ENCODE data around the gene SARNP.

SARNP gene

DNA sequence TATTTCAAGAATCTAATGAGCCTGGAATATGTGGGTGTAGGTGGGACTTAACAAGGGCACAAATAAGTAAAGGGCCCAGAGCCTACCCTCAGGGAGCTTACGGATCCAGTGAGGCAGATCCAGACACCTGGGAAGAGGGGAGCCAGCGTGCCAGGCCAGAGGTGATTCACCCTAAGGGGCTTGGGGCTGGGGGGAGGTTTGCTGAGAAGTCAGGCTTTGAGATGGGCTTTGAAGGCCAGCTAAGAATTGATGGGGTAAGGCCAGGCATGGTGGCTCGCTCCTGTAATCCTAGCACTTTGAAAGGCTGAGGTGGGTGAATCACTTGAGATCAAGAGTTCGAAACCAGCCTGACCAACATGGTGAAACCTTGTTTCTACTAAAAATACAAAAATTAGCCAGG, 25.9 kb upstream of the SARNP start:
- no peak overlapping the region for H3K9ac ChIP-seq (ENCODE audit: low read length)
- no peaks in the 10 kb centered on the region for H3F3A ChIP-seq (ENCODE audit: insufficient read depth, low read length)
- no peaks in the 10 kb centered on the region for H3K4me1 ChIP-seq (ENCODE audit: insufficient read depth, low read length, severe bottlenecking)
- no peak overlapping the region for H3K4me3 ChIP-seq (ENCODE audit: low read depth, low read length, poor library complexity, severe bottlenecking)
- no peak overlapping the region for H3K4me2 ChIP-seq (ENCODE audit: low read length)
- H3K36me3 ChIP-seq (ENCODE audit: insufficient read depth, low read length), result no peaks in the 10 kb centered on the region; the same call in 1 of the 2 replicates
- H3K79me2 ChIP-seq (ENCODE audit: insufficient read depth, low read length), result no peaks in the 10 kb centered on the region
- H2AFZ ChIP-seq (ENCODE audit: low read length), result no peak overlapping the region
- H3K27ac ChIP-seq (ENCODE audit: low read depth, low read length, poor library complexity, severe bottlenecking), result no peak overlapping the region
- H3K9me2 ChIP-seq (ENCODE audit: low read depth, low read length), result no peaks in the 10 kb centered on the region
- H3K9me3 ChIP-seq (ENCODE audit: low read length), result no peaks in the 10 kb centered on the region
- 0 out of 2 replicates have a peak, but pooled peaks cover 3% of the 10 kb centered on the region for H3K27me3 ChIP-seq (ENCODE audit: insufficient read depth, low read length)
- no peak for TF ChIP-seq EZH2 (IDR thresholded peaks at IDR 0.05; ENCODE audit: borderline replicate concordance, low read length)
- TF ChIP-seq, protein P1, sequence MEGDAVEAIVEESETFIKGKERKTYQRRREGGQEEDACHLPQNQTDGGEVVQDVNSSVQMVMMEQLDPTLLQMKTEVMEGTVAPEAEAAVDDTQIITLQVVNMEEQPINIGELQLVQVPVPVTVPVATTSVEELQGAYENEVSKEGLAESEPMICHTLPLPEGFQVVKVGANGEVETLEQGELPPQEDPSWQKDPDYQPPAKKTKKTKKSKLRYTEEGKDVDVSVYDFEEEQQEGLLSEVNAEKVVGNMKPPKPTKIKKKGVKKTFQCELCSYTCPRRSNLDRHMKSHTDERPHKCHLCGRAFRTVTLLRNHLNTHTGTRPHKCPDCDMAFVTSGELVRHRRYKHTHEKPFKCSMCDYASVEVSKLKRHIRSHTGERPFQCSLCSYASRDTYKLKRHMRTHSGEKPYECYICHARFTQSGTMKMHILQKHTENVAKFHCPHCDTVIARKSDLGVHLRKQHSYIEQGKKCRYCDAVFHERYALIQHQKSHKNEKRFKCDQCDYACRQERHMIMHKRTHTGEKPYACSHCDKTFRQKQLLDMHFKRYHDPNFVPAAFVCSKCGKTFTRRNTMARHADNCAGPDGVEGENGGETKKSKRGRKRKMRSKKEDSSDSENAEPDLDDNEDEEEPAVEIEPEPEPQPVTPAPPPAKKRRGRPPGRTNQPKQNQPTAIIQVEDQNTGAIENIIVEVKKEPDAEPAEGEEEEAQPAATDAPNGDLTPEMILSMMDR (IDR thresholded peaks at IDR 0.05; ENCODE audit: low read length), result no peak
- H4K20me1 ChIP-seq (ENCODE audit: insufficient read depth, low read length), result no peaks in the 10 kb centered on the region

GRCh38 chr12:55842681-55843429, 25.3 kb upstream of the SARNP start, which contains the start of gene MMP19:
Gene MMP19 (minus strand): TSS chr12:55842936. CDS start chr12:55842830, 106 bp downstream.
- H3K9ac ChIP-seq (ENCODE audit: low read length), result no peak within 1 kb of the TSS
- no peak within 1 kb of the TSS for H3K27ac ChIP-seq (ENCODE audit: low read depth, low read length, poor library complexity, severe bottlenecking)
- no peaks in the 10 kb centered on the region; the same call in 1 of the 2 replicates for H3K36me3 ChIP-seq (ENCODE audit: insufficient read depth, low read length)
- H3K4me3 ChIP-seq (ENCODE audit: low read depth, low read length, poor library complexity, severe bottlenecking), result no peak within 1 kb of the TSS
- TF ChIP-seq EZH2 (IDR thresholded peaks at IDR 0.05; ENCODE audit: borderline replicate concordance, low read length), result no peak
- TF ChIP-seq, protein P1 (IDR thresholded peaks at IDR 0.05; ENCODE audit: low read length), result no peak
- no peaks in the 10 kb centered on the region for H4K20me1 ChIP-seq (ENCODE audit: insufficient read depth, low read length)
- H3K9me2 ChIP-seq (ENCODE audit: low read depth, low read length), result no peaks in the 10 kb centered on the region
- 0 out of 2 replicates have a peak, but pooled peaks cover 3% of the 10 kb centered on the region for H3K27me3 ChIP-seq (ENCODE audit: insufficient read depth, low read length)
- H3K79me2 ChIP-seq (ENCODE audit: insufficient read depth, low read length), result no peaks in the 10 kb centered on the region
- no peaks in the 10 kb centered on the region for H3K4me1 ChIP-seq (ENCODE audit: insufficient read depth, low read length, severe bottlenecking)
- H3K9me3 ChIP-seq (ENCODE audit: low read length), result no peaks in the 10 kb centered on the region
- H3K4me2 ChIP-seq (ENCODE audit: low read length), result no peak within 1 kb of the TSS
- H3F3A ChIP-seq (ENCODE audit: insufficient read depth, low read length), result no peaks in the 10 kb centered on the region
- no peak within 1 kb of the TSS for H2AFZ ChIP-seq (ENCODE audit: low read length)

DNA sequence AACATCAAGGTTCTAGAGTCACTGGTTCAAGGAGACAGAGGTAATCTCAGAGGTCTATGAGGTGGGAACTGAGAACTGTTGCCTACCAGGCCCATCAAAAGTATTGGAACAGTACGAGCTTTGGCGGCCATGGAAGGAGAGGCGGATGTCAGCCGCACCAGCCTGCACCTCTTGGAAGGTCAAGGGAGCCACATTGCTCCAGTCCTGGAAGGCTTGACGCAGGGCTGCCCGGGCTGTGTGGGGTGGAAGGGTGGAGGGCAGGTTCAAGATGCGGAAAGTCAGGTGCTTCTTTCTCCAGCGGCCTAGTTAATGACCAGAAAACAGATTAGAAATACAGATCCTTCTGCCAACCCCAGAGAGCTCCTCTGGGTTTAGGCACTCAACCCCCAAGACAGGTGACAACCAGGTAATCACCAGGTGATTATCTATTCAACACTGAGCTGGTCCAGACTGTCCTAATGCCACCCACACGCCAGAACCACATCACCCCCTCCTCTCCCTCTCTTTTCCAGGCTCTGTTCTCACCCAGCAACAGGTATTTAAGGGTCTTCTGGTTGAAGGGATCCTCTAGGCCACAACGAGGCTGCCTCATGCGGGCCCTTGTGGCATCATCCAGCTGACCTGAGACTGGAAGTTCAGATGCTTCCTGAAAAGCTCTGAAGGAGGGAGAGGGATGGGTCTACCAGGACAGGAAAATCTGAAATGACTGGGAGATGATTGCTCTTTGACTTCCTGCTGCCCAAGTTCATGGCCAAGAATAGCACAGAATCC, 23.2 kb upstream of the SARNP start:
- no peaks in the 10 kb centered on the region for H3K27me3 ChIP-seq (ENCODE audit: insufficient read depth, low read length)
- H3K4me3 ChIP-seq (ENCODE audit: low read depth, low read length, poor library complexity, severe bottlenecking), result no peak overlapping the region
- H3K36me3 ChIP-seq (ENCODE audit: insufficient read depth, low read length), result no peaks in the 10 kb centered on the region; the same call in 1 of the 2 replicates
- no peaks in the 10 kb centered on the region for H3F3A ChIP-seq (ENCODE audit: insufficient read depth, low read length)
- no peaks in the 10 kb centered on the region for H3K4me1 ChIP-seq (ENCODE audit: insufficient read depth, low read length, severe bottlenecking)
- no peaks in the 10 kb centered on the region for H3K9me3 ChIP-seq (ENCODE audit: low read length)
- no peak for TF ChIP-seq EZH2 (IDR thresholded peaks at IDR 0.05; ENCODE audit: borderline replicate concordance, low read length)
- H2AFZ ChIP-seq (ENCODE audit: low read length), result no peak overlapping the region
- no peak overlapping the region for H3K9ac ChIP-seq (ENCODE audit: low read length)
- no peak overlapping the region for H3K4me2 ChIP-seq (ENCODE audit: low read length)
- H3K79me2 ChIP-seq (ENCODE audit: insufficient read depth, low read length), result no peaks in the 10 kb centered on the region
- H4K20me1 ChIP-seq (ENCODE audit: insufficient read depth, low read length), result no peaks in the 10 kb centered on the region
- no peak overlapping the region for H3K27ac ChIP-seq (ENCODE audit: low read depth, low read length, poor library complexity, severe bottlenecking)
- H3K9me2 ChIP-seq (ENCODE audit: low read depth, low read length), result no peaks in the 10 kb centered on the region
